Gastroesophageal sphincter (tissue), 4 donors: ENCODE data around the gene DACH1. TPM values are rescaled to one million over a fixed set of nuclear protein-coding genes. Genes with fewer than 3 reads are reported as not detected.

Experiments
- ATAC-seq: fragments of 150-250 bp; one replicate; pipeline ENCODE4 v1.9.1; 2016; ENCODE audit warnings: mild to moderate bottlenecking, moderate library complexity
- H3K27ac ChIP-seq, 4 donors: fragments of 200-600 bp; sonication (generic) in 3 of 4; 1 replicate in 3 of 4; 2 replicates in 1 of 4; pipeline ENCODE4 v1.5.1; 2016 to 2019
- H3K27me3 ChIP-seq: fragments of 200-600 bp; sonication (generic); one replicate; pipeline ENCODE4 v1.5.1; 2019
- H3K36me3 ChIP-seq, 2 donors: fragments of 200-600 bp; sonication (generic); one replicate each; pipeline ENCODE4 v1.5.1; 2019; ENCODE audit warnings: control low read depth in 1 of 2
- H3K4me1 ChIP-seq, 3 donors: fragments of 200-600 bp; sonication (generic); 1 replicate in 2 of 3; 2 replicates in 1 of 3; pipeline ENCODE4 v1.5.1; 2016 to 2019; ENCODE audit warnings: control low read depth in 2 of 3
- H3K4me3 ChIP-seq, 2 donors: fragments of 200-600 bp; sonication (generic); one replicate each; pipeline ENCODE4 v1.5.1; 2019; ENCODE audit warnings: mild to moderate bottlenecking in 1 of 2, moderate library complexity in 1 of 2
- H3K9me3 ChIP-seq, 3 donors: fragments of 200-600 bp; sonication (generic); one replicate each; pipeline ENCODE4 v1.5.1; 2017 to 2019; ENCODE audit warnings: control low read depth in 2 of 3
- EP300 ChIP-seq: sonication (generic); formaldehyde crosslinking; IDR thresholded peaks from one replicate; pipeline ENCODE4 v1.6.1; 2017; ENCODE audit warnings: antibody characterized with exemption, mild to moderate bottlenecking
- POLR2A ChIP-seq, 2 donors: fragments of 450-650 bp; IDR thresholded peaks; one replicate each; pipeline ENCODE4 v1.6.1; 2017; ENCODE audit warnings: antibody characterized with exemption in 2 of 2, mild to moderate bottlenecking in 2 of 2, moderate library complexity in 1 of 2
- POLR2AphosphoS5 ChIP-seq: sonication (generic); formaldehyde crosslinking; IDR thresholded peaks from one replicate; pipeline ENCODE4 v1.6.1; 2017; ENCODE audit warnings: antibody characterized with exemption
- WGBS, 2 donors: methylation state at CpG; one replicate each; pipeline ENCODE4 v1.1.5; 2018; ENCODE audit warnings: low coverage in 1 of 2; 5-methylcytosine and 5-hydroxymethylcytosine counted together
- total RNA-seq, 4 donors: library from RNA; depleted of rRNA; stranded (reverse); fragments of >200 nt; gene quantifications; one replicate each; pipeline ENCODE4 v1.1.0, GENCODE V29; 2016
- TF ChIP-seq, protein P1 (sequence below), 4 experiments: fragments of 200-600 bp in 2 of 4; fragments of 450-650 bp in 2 of 4; sonication (generic) in 1 of 4; IDR thresholded peaks; one replicate each; pipeline ENCODE4 v1.5.1; 2017 to 2019; ENCODE audit warnings: antibody characterized with exemption in 4 of 4, mild to moderate bottlenecking in 2 of 4, moderate library complexity in 2 of 4

The DACH1 gene
- total RNA-seq, 4 donors from 2014 or later = 1.1 to 2.1 (median 1.7) TPM

DNA sequence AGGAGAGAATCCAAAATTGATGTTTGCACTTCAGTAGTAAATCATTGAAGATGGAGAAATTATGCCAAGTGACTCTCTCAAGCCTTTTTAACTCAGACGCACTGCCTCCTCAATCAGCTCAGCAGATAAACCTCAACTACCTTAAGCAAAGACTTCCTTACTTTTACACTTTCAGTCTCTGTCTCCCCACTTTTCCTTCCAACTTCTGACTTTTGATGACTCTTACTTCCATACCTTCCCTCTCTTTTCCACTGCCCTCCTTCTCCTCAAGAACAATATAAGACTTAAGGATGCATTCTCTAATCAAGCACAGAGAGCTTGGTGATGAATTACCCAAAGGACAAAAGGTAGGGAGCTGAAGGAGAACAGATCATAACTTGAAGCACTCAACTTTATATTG is 4.8 kb upstream of the DACH1 start:
- TF ChIP-seq EP300 (no peak), POLR2A (IDR thresholded peaks at IDR 0.05) (no peak), POLR2AphosphoS5 (no peak)
- TF ChIP-seq, protein P1, sequence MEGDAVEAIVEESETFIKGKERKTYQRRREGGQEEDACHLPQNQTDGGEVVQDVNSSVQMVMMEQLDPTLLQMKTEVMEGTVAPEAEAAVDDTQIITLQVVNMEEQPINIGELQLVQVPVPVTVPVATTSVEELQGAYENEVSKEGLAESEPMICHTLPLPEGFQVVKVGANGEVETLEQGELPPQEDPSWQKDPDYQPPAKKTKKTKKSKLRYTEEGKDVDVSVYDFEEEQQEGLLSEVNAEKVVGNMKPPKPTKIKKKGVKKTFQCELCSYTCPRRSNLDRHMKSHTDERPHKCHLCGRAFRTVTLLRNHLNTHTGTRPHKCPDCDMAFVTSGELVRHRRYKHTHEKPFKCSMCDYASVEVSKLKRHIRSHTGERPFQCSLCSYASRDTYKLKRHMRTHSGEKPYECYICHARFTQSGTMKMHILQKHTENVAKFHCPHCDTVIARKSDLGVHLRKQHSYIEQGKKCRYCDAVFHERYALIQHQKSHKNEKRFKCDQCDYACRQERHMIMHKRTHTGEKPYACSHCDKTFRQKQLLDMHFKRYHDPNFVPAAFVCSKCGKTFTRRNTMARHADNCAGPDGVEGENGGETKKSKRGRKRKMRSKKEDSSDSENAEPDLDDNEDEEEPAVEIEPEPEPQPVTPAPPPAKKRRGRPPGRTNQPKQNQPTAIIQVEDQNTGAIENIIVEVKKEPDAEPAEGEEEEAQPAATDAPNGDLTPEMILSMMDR (IDR thresholded peaks at IDR 0.05) = no peak
- WGBS, 2 donors = 62 to 100% methylated on average over 1 of the region's 1 CpG
- no peaks in the 10 kb centered on the region for H3K36me3 ChIP-seq
- no peaks in the 10 kb centered on the region for H3K9me3 ChIP-seq
- H3K4me3 ChIP-seq = no peak overlapping the region
- peaks cover 30% of the 10 kb centered on the region for H3K27me3 ChIP-seq
- H3K4me1 ChIP-seq = peaks cover 0 to 10% (median 0%) of the 10 kb centered on the region in 3 donors
- H3K27ac ChIP-seq = no peak overlapping the region
- ATAC-seq = no peak

DNA sequence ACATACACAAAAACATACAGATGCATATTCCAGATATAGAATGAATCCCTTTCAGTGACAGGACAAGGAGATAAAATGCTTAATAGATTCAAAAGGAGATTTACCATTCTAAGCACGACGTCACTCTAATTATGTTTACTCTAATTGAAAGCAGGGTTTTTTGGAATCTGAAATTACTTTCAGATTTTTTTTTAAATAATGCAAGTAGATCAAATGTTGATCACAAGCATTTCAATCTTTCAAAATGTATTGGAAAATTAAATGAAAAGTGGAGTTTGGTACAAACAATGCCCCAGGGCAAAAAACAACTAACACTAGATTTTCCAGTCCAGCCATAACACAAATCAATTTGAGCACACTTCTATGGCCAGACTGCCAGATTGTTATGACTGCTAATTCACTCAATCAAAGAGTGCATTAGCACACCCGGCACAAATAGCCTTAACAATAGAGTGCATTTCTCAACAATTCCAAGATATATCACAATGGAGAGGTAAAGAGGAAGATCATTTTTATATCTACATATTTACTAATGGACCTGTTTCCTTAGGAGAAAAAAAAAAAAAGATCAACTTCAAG is 4.3 kb upstream of the DACH1 start:
- ATAC-seq = no peak
- peaks cover 0 to 14% (median 0%) of the 10 kb centered on the region in 3 donors for H3K4me1 ChIP-seq
- 59 to 62% methylated on average over 3 of the region's 3 CpGs for WGBS, 2 donors
- H3K9me3 ChIP-seq = no peaks in the 10 kb centered on the region
- peaks cover 36% of the 10 kb centered on the region for H3K27me3 ChIP-seq
- no peak for TF ChIP-seq POLR2AphosphoS5
- TF ChIP-seq, protein P1 (IDR thresholded peaks at IDR 0.05) = no peak
- no peak for TF ChIP-seq EP300
- TF ChIP-seq POLR2A (IDR thresholded peaks at IDR 0.05) = no peak
- H3K27ac ChIP-seq = no peak overlapping the region
- no peaks in the 10 kb centered on the region for H3K36me3 ChIP-seq
- H3K4me3 ChIP-seq = no peak overlapping the region

DNA sequence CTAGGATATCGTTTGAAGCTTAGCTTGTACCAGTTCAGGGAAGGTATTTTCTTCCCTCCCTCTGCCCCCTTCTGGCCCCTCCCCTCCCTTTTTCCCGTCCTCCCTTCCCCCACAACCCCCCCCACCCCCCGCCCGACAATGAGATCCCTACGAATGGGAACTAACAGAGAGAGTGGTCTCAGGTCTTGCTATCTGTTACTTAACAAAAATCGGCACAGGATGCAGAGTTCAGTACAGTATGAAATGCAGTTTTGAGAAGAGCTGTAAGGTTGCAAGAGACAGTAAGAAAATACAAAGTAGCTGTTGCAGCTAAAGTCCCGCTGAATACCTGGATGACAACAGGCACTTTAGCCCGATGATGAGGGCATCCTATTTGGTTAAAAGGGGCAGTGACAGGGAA is 3.1 kb upstream of the DACH1 start:
- no peak overlapping the region for H3K27ac ChIP-seq
- no peak for ATAC-seq
- H3K4me3 ChIP-seq = no peak overlapping the region
- H3K9me3 ChIP-seq = no peaks in the 10 kb centered on the region
- peaks cover 0 to 26% (median 10%) of the 10 kb centered on the region in 3 donors for H3K4me1 ChIP-seq
- WGBS, 2 donors = 17 to 30% methylated on average over 6 to 7 of the region's 8 CpGs
- no peaks in the 10 kb centered on the region for H3K36me3 ChIP-seq
- peaks cover 47% of the 10 kb centered on the region for H3K27me3 ChIP-seq
- TF ChIP-seq POLR2A (IDR thresholded peaks at IDR 0.05) (no peak), POLR2AphosphoS5 (no peak), EP300 (no peak)
- TF ChIP-seq, protein P1 (IDR thresholded peaks at IDR 0.05) = no peak

DNA sequence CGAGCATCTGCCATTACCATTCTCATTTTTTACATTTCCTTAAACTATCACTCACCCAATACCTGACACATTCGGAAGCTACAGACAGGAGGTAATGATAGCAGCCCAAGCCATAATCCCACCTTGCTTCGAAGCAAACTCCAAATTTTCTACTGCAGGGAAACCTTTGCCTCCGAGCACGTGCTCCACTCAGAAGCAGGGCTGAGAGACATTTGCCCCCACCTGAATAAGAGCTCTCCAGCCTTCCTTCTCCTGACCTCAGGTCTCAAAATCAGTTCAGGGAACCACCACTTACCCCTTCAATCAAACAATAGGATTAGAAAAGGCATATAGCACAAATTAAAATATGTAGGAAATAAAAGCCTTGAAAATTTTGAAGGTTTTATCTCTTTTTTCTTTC is 2.3 kb upstream of the DACH1 start:
- ATAC-seq = no peak
- no peak overlapping the region for H3K27ac ChIP-seq
- TF ChIP-seq, protein P1 (IDR thresholded peaks at IDR 0.05) = no peak
- no peak overlapping the region for H3K4me3 ChIP-seq
- H3K27me3 ChIP-seq = peaks cover 56% of the 10 kb centered on the region
- 84 to 85% methylated on average over 5 of the region's 5 CpGs for WGBS, 2 donors
- H3K4me1 ChIP-seq = peaks cover 0 to 34% (median 12%) of the 10 kb centered on the region in 3 donors
- no peaks in the 10 kb centered on the region for H3K9me3 ChIP-seq
- H3K36me3 ChIP-seq = no peaks in the 10 kb centered on the region

DNA sequence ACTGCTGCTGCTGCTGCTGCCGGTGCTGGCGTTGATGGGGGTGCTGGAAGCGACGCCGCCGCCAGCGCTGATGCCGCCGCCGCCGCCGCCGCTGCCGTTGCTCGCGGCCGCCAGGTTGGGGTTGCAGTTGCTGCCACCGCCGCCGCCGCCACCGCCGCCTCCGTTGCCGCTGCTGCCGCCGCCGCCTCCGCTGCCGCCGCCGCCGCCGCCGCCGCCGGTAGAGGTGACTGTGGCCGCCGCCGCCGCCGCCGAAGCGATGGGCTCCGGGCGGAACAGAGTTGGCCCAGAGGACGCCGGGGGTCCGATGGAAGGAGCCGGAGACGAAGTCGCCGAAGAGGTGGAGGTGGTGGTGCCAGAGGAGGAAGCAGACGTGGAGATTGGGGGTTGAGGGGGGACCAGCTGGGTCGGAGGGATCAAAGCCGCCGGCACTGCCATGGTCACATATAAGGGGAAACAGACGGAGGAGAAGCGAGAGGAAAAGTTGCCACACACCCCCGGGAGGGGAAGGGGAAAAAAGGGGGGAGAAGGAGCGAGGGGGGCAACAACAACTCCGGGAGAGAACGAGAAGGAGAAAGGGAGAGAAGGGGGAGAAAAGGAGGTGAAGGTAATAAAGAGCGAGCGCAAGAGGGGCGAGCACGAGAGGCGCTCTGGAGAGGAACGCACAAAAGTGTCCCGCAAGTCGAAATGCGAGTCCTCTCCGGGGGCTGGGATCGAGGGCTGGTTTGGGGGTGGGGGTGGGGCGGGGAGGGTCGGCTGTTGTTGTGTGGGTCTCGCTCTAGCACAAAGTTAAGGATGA is 471 bp downstream of the DACH1 start:
- 1 to 3% methylated on average over 11 to 30 of the region's 77 CpGs for WGBS, 2 donors
- Histone ChIP-seq H3K4me1 (peaks cover 0 to 34% (median 12%) of the 10 kb centered on the region in 3 donors), H3K27me3 (peaks cover 71% of the 10 kb centered on the region), H3K4me3 (peak overlapping the region; percentile 44 to 60), H3K36me3 (no peaks in the 10 kb centered on the region), H3K27ac (peak overlapping the region in 2 of 4 donors; percentile 57 to 71), H3K9me3 (no peaks in the 10 kb centered on the region)
- TF ChIP-seq POLR2AphosphoS5 = no peak
- no peak for TF ChIP-seq EP300
- TF ChIP-seq, protein P1 (IDR thresholded peaks at IDR 0.05) = no peak
- TF ChIP-seq POLR2A (IDR thresholded peaks at IDR 0.05) = no peak
- peak; percentile 21 for ATAC-seq
